ACC112 (cell line): Measurements from ENCODE around the gene ARMH3.

Experiments
- H2AFZ ChIP-seq: fragments of 200-600 bp; sonication (generic); one replicate; pipeline ENCODE4 v1.6.0; 2017; ENCODE audit warnings: antibody characterized with exemption, low read length; ENCODE audit not compliant: unreplicated experiment
- H3K27ac ChIP-seq: fragments of 200-600 bp; sonication (generic); 2 replicates; pipeline ENCODE4 v1.5.1; 2014; ENCODE audit warnings: low read depth, mild to moderate bottlenecking, antibody characterized with exemption, low read length, moderate library complexity
- H3K27me3 ChIP-seq: fragments of 200-600 bp; sonication (generic); 2 replicates; pipeline ENCODE4 v1.6.1; 2014; ENCODE audit warnings: mild to moderate bottlenecking, antibody characterized with exemption, low read length, moderate library complexity, mixed read lengths; ENCODE audit not compliant: insufficient read depth
- H3K36me3 ChIP-seq: fragments of 200-600 bp; sonication (generic); 2 replicates; pipeline ENCODE4 v1.6.1; 2016; ENCODE audit warnings: mild to moderate bottlenecking, antibody characterized with exemption, low read length, moderate library complexity, mixed read lengths; ENCODE audit not compliant: insufficient read depth
- H3K4me1 ChIP-seq: fragments of 200-600 bp; sonication (generic); one replicate; pipeline ENCODE4 v1.6.1; 2016; ENCODE audit warnings: low read length, mixed read lengths; ENCODE audit not compliant: insufficient read depth, unreplicated experiment, control insufficient read depth
- H3K4me3 ChIP-seq: fragments of 200-600 bp; sonication (generic); 2 replicates; pipeline ENCODE4 v1.5.1; 2014; ENCODE audit warnings: mild to moderate bottlenecking, low read depth, low read length
- H3K79me2 ChIP-seq: fragments of 200-600 bp; sonication (generic); one replicate; pipeline ENCODE4 v1.6.0; 2016; ENCODE audit warnings: low read length; ENCODE audit not compliant: control insufficient read depth, unreplicated experiment, insufficient read depth

ARMH3 gene

GRCh38 chr10:101896225-101896877 is 159.6 kb downstream of the ARMH3 start:
- no peak overlapping the region for H2AFZ ChIP-seq
- H3K27ac ChIP-seq: no peak overlapping the region
- no peaks in the 10 kb centered on the region for H3K27me3 ChIP-seq
- no peaks in the 10 kb centered on the region for H3K36me3 ChIP-seq
- no peaks in the 10 kb centered on the region for H3K79me2 ChIP-seq
- H3K4me1 ChIP-seq: peaks cover 12% of the 10 kb centered on the region
- H3K4me3 ChIP-seq: no peak overlapping the region

- Histone ChIP-seq H3K27me3 (no peaks in the 10 kb centered on the region), H3K4me3 (no peak overlapping the region), H2AFZ (no peak overlapping the region), H3K36me3 (no peaks in the 10 kb centered on the region), H3K27ac (no peak overlapping the region), H3K79me2 (no peaks in the 10 kb centered on the region), H3K4me1 (peaks cover 12% of the 10 kb centered on the region)
Observed at GRCh38 chr10:101895781-101896180, 160.2 kb downstream of the ARMH3 start.

DNA sequence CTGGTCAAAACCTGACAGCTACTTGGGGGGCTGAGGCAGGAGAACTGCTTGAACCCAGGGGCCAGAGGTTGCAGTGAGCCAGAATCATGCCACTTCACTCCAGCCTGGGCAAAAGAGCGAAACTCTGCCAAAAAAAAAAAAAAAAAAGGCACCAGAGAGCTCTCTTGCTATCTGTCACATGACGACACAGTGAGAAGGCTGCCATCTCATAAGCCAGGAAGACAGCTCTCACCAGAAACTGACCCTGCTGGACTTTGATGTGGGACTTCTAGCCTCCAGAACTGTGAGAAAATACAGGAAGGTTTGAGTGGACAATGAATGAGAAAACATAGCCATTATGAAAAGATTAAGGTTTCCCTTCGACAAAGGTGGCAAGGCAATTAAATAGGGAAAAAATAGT is 161.2 kb downstream of the ARMH3 start:
- Histone ChIP-seq H3K27me3 (no peaks in the 10 kb centered on the region), H3K79me2 (no peaks in the 10 kb centered on the region), H2AFZ (no peak overlapping the region), H3K4me1 (peaks cover 12% of the 10 kb centered on the region), H3K36me3 (no peaks in the 10 kb centered on the region), H3K4me3 (no peak overlapping the region), H3K27ac (no peak overlapping the region)

- Histone ChIP-seq H3K4me3 (no peak overlapping the region), H2AFZ (no peak overlapping the region), H3K79me2 (no peaks in the 10 kb centered on the region), H3K36me3 (no peaks in the 10 kb centered on the region), H3K27ac (no peak overlapping the region), H3K27me3 (no peaks in the 10 kb centered on the region), H3K4me1 (peaks cover 12% of the 10 kb centered on the region)
Observed at GRCh38 chr10:101894266-101894665, 161.7 kb downstream of the ARMH3 start.

DNA sequence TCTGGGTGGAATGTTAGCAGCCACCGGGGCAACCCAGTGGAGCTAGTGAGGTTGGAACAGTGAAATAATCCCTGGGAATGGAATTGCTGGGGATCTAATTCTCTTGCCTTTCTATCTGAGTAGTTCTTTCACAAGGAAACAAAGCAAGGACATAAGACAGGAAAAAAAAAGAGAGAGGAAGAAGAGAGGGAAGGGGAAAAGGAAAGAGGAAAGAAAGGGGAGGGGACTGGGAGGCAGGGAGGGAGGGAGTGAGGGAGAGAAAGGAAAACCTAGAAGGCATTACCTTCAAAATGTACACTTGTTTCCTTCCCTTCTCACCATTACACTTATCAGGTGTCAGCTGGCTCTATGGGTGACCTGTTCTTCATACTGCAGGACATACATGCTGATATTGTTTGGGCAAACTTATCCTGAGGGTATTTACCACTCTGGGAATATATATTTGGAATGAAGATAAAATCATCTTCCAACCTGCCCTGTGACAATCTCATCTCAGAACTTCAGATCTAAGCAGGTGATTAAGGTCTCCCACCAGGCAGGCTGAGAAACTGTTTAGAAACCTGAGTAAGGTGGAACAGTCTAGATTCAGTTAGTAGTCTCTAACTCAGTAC is 162.4 kb downstream of the ARMH3 start:
- no peak overlapping the region for H2AFZ ChIP-seq
- H3K27ac ChIP-seq: no peak overlapping the region
- no peak overlapping the region for H3K4me3 ChIP-seq
- H3K36me3 ChIP-seq: no peaks in the 10 kb centered on the region
- H3K79me2 ChIP-seq: no peaks in the 10 kb centered on the region
- H3K27me3 ChIP-seq: no peaks in the 10 kb centered on the region
- H3K4me1 ChIP-seq: peaks cover 12% of the 10 kb centered on the region

GRCh38 chr10:101892782-101893391 is 163.1 kb downstream of the ARMH3 start:
- Histone ChIP-seq H3K4me3 (no peak overlapping the region), H3K79me2 (no peaks in the 10 kb centered on the region), H3K36me3 (no peaks in the 10 kb centered on the region), H3K4me1 (peaks cover 12% of the 10 kb centered on the region), H3K27ac (no peak overlapping the region), H3K27me3 (no peaks in the 10 kb centered on the region), H2AFZ (no peak overlapping the region)

DNA sequence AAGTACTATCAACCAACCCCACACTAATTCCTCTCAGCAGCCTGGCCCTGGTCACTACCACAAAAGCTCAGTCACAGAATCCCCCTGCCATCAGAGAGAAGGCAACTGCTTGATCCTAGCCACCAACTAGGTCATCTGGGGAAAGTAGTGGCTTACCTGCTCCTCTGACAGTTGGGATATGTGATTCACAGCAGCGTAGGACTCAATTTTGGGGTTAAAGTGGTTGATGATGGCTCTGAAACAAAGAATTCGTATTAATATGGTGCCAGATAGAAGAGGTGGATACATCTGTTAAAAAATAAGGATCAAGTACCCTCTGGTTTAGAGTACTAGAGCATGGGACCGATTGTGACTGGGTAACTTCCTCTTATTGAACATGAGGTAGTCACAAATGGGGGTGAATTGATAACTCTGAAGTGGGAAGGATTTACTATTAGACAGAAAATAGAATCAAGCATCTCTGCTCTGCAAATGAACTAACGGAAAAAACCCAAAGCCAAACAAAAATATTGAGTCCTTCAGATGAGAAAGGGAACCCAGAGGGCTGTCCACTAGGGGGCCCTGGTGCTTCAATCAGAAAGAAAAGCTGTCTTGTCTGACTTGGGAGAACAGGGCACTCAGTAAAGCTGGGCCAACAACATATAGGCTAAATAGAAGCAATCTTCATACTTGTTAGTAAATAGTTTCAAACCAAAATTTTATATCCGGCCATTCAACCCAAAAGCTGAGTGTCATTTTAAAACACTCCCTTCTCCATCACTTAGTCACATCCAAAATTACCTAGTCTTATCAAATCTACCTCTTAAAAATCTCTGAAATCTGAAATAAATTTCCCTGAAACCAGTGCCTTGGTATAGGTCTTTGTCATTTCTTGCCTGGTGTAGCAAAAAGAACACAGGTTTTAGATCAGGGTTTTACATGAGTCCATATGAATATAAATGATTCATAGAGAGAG is 166.4 kb downstream of the ARMH3 start:
- no peaks in the 10 kb centered on the region for H3K36me3 ChIP-seq
- H3K79me2 ChIP-seq: no peaks in the 10 kb centered on the region
- no peak overlapping the region for H2AFZ ChIP-seq
- no peaks in the 10 kb centered on the region for H3K27me3 ChIP-seq
- H3K4me1 ChIP-seq: peaks cover 5% of the 10 kb centered on the region
- no peak overlapping the region for H3K27ac ChIP-seq
- H3K4me3 ChIP-seq: no peak overlapping the region

- no peaks in the 10 kb centered on the region for H3K27me3 ChIP-seq
- H2AFZ ChIP-seq: no peak overlapping the region
- no peak overlapping the region for H3K27ac ChIP-seq
- no peaks in the 10 kb centered on the region for H3K36me3 ChIP-seq
- no peaks in the 10 kb centered on the region for H3K79me2 ChIP-seq
- H3K4me3 ChIP-seq: no peak overlapping the region
- peaks cover 5% of the 10 kb centered on the region for H3K4me1 ChIP-seq
Observed at GRCh38 chr10:101888251-101888949, 167.6 kb downstream of the ARMH3 start.

GRCh38 chr10:101887775-101888174 is 168.2 kb downstream of the ARMH3 start:
- H3K4me3 ChIP-seq: no peak overlapping the region
- no peak overlapping the region for H2AFZ ChIP-seq
- no peak overlapping the region for H3K27ac ChIP-seq
- H3K4me1 ChIP-seq: peaks cover 1% of the 10 kb centered on the region
- no peaks in the 10 kb centered on the region for H3K27me3 ChIP-seq
- no peaks in the 10 kb centered on the region for H3K36me3 ChIP-seq
- no peaks in the 10 kb centered on the region for H3K79me2 ChIP-seq
